ENCODE measurements around the gene RAD54L. TPM values are rescaled to one million over a fixed set of nuclear protein-coding genes. Genes with fewer than 3 reads are reported as not detected.
A peak's percentile ranks its signal among the peaks of the same experiment; 100 is the strongest.

The RAD54L gene
- 6.6 TPM for polyA plus RNA-seq
- long read RNA-seq, donor 1, partial matches to known transcripts: 10 of 20 reads
- long read RNA-seq, donor 1, other reads (novel, unspliced or antisense): 9 of 20 reads
- long read RNA-seq, donor 2, partial matches to known transcripts: 0 of 2 reads
- long read RNA-seq, donor 2, other reads (novel, unspliced or antisense): 0 of 2 reads
- long read RNA-seq, donor 3: 0 reads
- long read RNA-seq, donor 4: 0 reads
- long read RNA-seq, donor 5: 0 reads
- long read RNA-seq, donor 6: 0 reads
- long read RNA-seq, donor 7, partial matches to known transcripts: 6 of 11 reads
- long read RNA-seq, donor 7, other reads (novel, unspliced or antisense): 5 of 11 reads
- long read RNA-seq, donor 8, partial matches to known transcripts: 0 of 1 reads
- long read RNA-seq, donor 8, other reads (novel, unspliced or antisense): 0 of 1 reads
- long read RNA-seq, donor 9: 0 reads
- long read RNA-seq, donor 10, partial matches to known transcripts: 0 of 1 reads
- long read RNA-seq, donor 10, other reads (novel, unspliced or antisense): 0 of 1 reads
- long read RNA-seq, donor 11, partial matches to known transcripts: 21 of 40 reads
- long read RNA-seq, donor 11, other reads (novel, unspliced or antisense): 18 of 40 reads

DNA sequence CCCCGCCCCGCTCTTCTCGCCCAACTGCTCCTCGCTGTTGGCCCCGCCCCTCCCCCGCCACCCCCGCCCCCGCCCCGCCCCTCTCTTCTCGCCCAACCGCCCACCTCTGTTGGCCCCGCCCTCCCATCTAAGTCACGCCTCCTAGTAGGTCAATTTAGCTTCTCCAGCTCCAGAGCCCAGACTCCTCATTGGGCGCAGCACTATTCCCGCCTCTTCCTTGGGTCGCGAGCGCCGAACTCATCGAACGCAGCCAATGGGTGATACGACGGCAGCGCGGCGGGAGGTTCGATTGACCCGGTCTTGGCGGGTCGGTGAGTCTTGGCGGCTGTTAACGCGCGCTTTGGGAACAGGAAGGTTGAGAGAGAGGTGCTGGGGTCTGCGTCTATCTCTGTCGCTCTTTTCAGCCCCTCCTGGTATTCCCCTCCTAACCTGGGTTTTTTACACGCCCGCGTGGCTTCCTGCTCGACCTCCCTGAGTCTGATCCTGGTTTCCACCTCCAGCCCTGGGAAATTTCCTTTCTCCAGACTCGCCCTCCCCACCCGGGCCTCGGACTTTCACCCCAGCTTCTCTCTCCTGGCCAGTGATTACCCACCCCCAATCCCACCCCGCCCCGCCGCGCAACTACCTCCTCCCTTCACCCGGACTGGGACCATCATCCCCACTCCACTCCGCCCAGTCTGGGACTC lies at the start of gene RAD54L:
RAD54L (plus strand) TSS at position 328 of the 686 bp plus-strand sequence. CDS start 643 bp downstream, outside the sequence.
- Histone ChIP-seq H3K27ac (ENCODE audit: low read length) (peak within 1 kb of the TSS; percentile 77), H3K4me1 (ENCODE audit: control insufficient read depth, insufficient read depth, low read length) (peaks cover 8% of the 10 kb centered on the region), H3K9me3 (ENCODE audit: control insufficient read depth, low read depth, low read length) (no peaks in the 10 kb centered on the region), H3K4me3 (ENCODE audit: low read length) (peak within 1 kb of the TSS; percentile 82), H3K36me3 (ENCODE audit: control insufficient read depth, insufficient read depth, low read length) (peaks cover 3% of the 10 kb centered on the region), H3K27me3 (ENCODE audit: control insufficient read depth, insufficient read depth, low read length) (no peaks in the 10 kb centered on the region)
- peak; percentile 98 for DNase-seq
- WGBS (ENCODE audit: insufficient coverage, low lambda C conversion rate): 0% methylated on average over 4 of the region's 49 CpGs

GRCh38 chr1:46197964-46198811 lies 49.4 kb upstream of the RAD54L start, which contains the start of gene POMGNT1:
Gene POMGNT1, minus strand, starts transcription at chr1:46198434. Its CDS starts 613 bp downstream, at chr1:46197821.
- no CpG with 5 or more reads among the region's 67 CpGs for WGBS (ENCODE audit: insufficient coverage, low lambda C conversion rate)
- peaks cover 27% of the 10 kb centered on the region for H3K36me3 ChIP-seq (ENCODE audit: control insufficient read depth, insufficient read depth, low read length)
- no peaks in the 10 kb centered on the region for H3K27me3 ChIP-seq (ENCODE audit: control insufficient read depth, insufficient read depth, low read length)
- H3K4me1 ChIP-seq (ENCODE audit: control insufficient read depth, insufficient read depth, low read length): peaks cover 8% of the 10 kb centered on the region
- no peaks in the 10 kb centered on the region for H3K9me3 ChIP-seq (ENCODE audit: control insufficient read depth, low read depth, low read length)
- peak within 1 kb of the TSS; percentile 90 for H3K4me3 ChIP-seq (ENCODE audit: low read length)
- DNase-seq: peak; percentile 42 to 85
- peak within 1 kb of the TSS; percentile 81 for H3K27ac ChIP-seq (ENCODE audit: low read length)

GRCh38 chr1:46199233-46199749 lies 48.3 kb upstream of the RAD54L start:
- Histone ChIP-seq H3K9me3 (ENCODE audit: control insufficient read depth, low read depth, low read length) (no peaks in the 10 kb centered on the region), H3K36me3 (ENCODE audit: control insufficient read depth, insufficient read depth, low read length) (peaks cover 16% of the 10 kb centered on the region), H3K27me3 (ENCODE audit: control insufficient read depth, insufficient read depth, low read length) (peaks cover 2% of the 10 kb centered on the region), H3K4me3 (ENCODE audit: low read length) (peak overlapping the region; percentile 90), H3K4me1 (ENCODE audit: control insufficient read depth, insufficient read depth, low read length) (peaks cover 11% of the 10 kb centered on the region), H3K27ac (ENCODE audit: low read length) (no peak overlapping the region)
- no CpG with 5 or more reads among the region's 3 CpGs for WGBS (ENCODE audit: insufficient coverage, low lambda C conversion rate)
- no peak for DNase-seq

DNA sequence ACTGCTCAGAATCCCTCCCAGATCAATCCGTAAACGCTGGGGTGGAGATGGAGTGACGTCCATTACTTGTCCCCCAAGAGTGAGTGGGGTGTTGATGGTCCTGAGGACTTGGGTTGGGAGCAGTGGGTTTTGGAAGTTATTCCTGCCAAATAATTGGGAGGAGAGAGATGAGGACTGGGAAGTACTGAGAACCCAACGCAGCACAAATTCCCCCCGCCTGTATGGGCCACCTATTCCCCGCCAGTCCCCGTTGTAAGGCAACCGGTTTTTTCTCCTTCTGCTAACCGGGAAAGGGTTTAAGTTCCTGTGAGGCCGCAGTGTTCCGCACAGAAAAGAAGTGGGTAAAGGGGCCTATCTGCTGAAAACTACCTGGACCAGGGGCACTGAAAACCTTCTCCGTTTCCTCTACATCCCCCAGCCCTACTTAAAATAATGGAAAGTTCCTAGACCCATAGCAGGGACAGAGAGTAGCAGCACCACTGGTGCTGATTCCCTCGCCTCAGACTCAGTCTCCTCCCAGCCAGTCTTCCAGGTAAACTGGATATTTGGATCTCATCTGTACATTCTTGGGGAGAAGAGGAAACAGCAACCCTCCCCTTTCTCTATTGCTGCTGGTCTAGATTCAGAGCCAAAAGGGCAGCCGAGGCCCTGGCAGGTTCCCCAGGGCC lies 43.7 kb upstream of the RAD54L start:
- Histone ChIP-seq H3K27ac (ENCODE audit: low read length) (no peak overlapping the region), H3K9me3 (ENCODE audit: control insufficient read depth, low read depth, low read length) (no peaks in the 10 kb centered on the region), H3K4me1 (ENCODE audit: control insufficient read depth, insufficient read depth, low read length) (peaks cover 3% of the 10 kb centered on the region), H3K4me3 (ENCODE audit: low read length) (peak overlapping the region; percentile 49), H3K36me3 (ENCODE audit: control insufficient read depth, insufficient read depth, low read length) (no peaks in the 10 kb centered on the region), H3K27me3 (ENCODE audit: control insufficient read depth, insufficient read depth, low read length) (peaks cover 2% of the 10 kb centered on the region)
- no CpG with 5 or more reads among the region's 14 CpGs for WGBS (ENCODE audit: insufficient coverage, low lambda C conversion rate)
- DNase-seq: no peak

- DNase-seq: no peak
- H3K4me1 ChIP-seq (ENCODE audit: control insufficient read depth, insufficient read depth, low read length): peaks cover 3% of the 10 kb centered on the region
- H3K4me3 ChIP-seq (ENCODE audit: low read length): no peak overlapping the region
- H3K36me3 ChIP-seq (ENCODE audit: control insufficient read depth, insufficient read depth, low read length): no peaks in the 10 kb centered on the region
- no peak overlapping the region for H3K27ac ChIP-seq (ENCODE audit: low read length)
- peaks cover 2% of the 10 kb centered on the region for H3K27me3 ChIP-seq (ENCODE audit: control insufficient read depth, insufficient read depth, low read length)
- H3K9me3 ChIP-seq (ENCODE audit: control insufficient read depth, low read depth, low read length): no peaks in the 10 kb centered on the region
- no CpG with 5 or more reads among the region's 5 CpGs for WGBS (ENCODE audit: insufficient coverage, low lambda C conversion rate)
Observed at GRCh38 chr1:46204406-46204742, 43.2 kb upstream of the RAD54L start.

- no peak overlapping the region for H3K27ac ChIP-seq (ENCODE audit: low read length)
- 50% methylated on average over 1 of the region's 3 CpGs for WGBS (ENCODE audit: insufficient coverage, low lambda C conversion rate)
- H3K36me3 ChIP-seq (ENCODE audit: control insufficient read depth, insufficient read depth, low read length): no peaks in the 10 kb centered on the region
- no peak overlapping the region for H3K4me3 ChIP-seq (ENCODE audit: low read length)
- H3K4me1 ChIP-seq (ENCODE audit: control insufficient read depth, insufficient read depth, low read length): peaks cover 3% of the 10 kb centered on the region
- no peak for DNase-seq
- H3K9me3 ChIP-seq (ENCODE audit: control insufficient read depth, low read depth, low read length): no peaks in the 10 kb centered on the region
- H3K27me3 ChIP-seq (ENCODE audit: control insufficient read depth, insufficient read depth, low read length): peaks cover 2% of the 10 kb centered on the region
Observed at GRCh38 chr1:46205141-46205540, 42.4 kb upstream of the RAD54L start.

- no peaks in the 10 kb centered on the region for H3K36me3 ChIP-seq (ENCODE audit: control insufficient read depth, insufficient read depth, low read length)
- H3K9me3 ChIP-seq (ENCODE audit: control insufficient read depth, low read depth, low read length): no peaks in the 10 kb centered on the region
- DNase-seq: no peak
- H3K27me3 ChIP-seq (ENCODE audit: control insufficient read depth, insufficient read depth, low read length): peaks cover 2% of the 10 kb centered on the region
- no peak overlapping the region for H3K27ac ChIP-seq (ENCODE audit: low read length)
- no CpG with 5 or more reads among the region's 3 CpGs for WGBS (ENCODE audit: insufficient coverage, low lambda C conversion rate)
- no peak overlapping the region for H3K4me3 ChIP-seq (ENCODE audit: low read length)
- peaks cover 3% of the 10 kb centered on the region for H3K4me1 ChIP-seq (ENCODE audit: control insufficient read depth, insufficient read depth, low read length)
Observed at GRCh38 chr1:46205791-46206190, 41.8 kb upstream of the RAD54L start.

DNA sequence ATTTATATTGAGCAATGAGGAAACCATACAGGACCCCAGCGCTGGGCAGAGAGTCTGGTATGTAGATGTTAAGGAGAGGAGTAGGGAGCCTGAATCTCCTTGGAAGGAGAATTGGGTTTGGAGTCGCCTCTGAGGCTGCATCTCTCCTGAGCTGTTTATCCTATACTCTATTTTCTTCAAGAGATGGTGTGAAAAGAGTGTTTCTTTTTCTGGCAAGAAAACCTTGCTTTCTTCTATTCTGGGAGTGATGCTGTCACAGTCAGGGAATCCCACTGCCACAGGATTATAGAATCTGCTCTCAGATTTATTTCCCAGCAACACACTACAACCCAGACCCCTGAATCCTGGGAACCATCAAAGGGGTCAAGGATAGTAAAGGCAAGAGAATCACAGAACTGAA lies 41.2 kb upstream of the RAD54L start:
- H3K4me3 ChIP-seq (ENCODE audit: low read length): no peak overlapping the region
- DNase-seq: no peak
- peaks cover 3% of the 10 kb centered on the region for H3K4me1 ChIP-seq (ENCODE audit: control insufficient read depth, insufficient read depth, low read length)
- H3K27ac ChIP-seq (ENCODE audit: low read length): no peak overlapping the region
- no CpG with 5 or more reads among the region's 2 CpGs for WGBS (ENCODE audit: insufficient coverage, low lambda C conversion rate)
- H3K9me3 ChIP-seq (ENCODE audit: control insufficient read depth, low read depth, low read length): no peaks in the 10 kb centered on the region
- H3K36me3 ChIP-seq (ENCODE audit: control insufficient read depth, insufficient read depth, low read length): no peaks in the 10 kb centered on the region
- peaks cover 2% of the 10 kb centered on the region for H3K27me3 ChIP-seq (ENCODE audit: control insufficient read depth, insufficient read depth, low read length)

DNA sequence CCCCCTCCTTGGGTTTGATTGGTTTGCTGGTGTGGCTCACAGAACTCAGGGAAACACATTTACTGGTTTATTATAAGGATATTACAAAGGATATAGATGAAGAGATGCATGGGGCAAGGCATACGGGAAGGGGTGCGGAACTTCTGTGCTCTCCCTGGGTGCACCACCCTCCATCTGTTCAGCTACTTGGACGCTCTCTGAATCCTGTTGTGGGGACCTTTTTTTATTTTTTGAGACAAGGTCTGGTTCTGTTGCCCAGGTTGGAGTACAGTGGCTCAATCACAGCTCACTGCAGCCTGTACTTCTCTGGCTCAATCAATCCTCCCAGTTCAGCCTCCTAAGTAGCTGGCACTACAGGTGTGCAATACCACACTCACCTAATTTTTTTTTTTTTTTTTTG lies 37.0 kb upstream of the RAD54L start:
- H3K9me3 ChIP-seq (ENCODE audit: control insufficient read depth, low read depth, low read length): no peaks in the 10 kb centered on the region
- no peak overlapping the region for H3K4me3 ChIP-seq (ENCODE audit: low read length)
- H3K4me1 ChIP-seq (ENCODE audit: control insufficient read depth, insufficient read depth, low read length): no peaks in the 10 kb centered on the region
- H3K27ac ChIP-seq (ENCODE audit: low read length): no peak overlapping the region
- DNase-seq: no peak
- no peaks in the 10 kb centered on the region for H3K27me3 ChIP-seq (ENCODE audit: control insufficient read depth, insufficient read depth, low read length)
- no CpG with 5 or more reads among the region's 3 CpGs for WGBS (ENCODE audit: insufficient coverage, low lambda C conversion rate)
- no peaks in the 10 kb centered on the region for H3K36me3 ChIP-seq (ENCODE audit: control insufficient read depth, insufficient read depth, low read length)

All from large intestine (tissue), 12 donors.